ENCODE measurements around the gene NFIA. TPM values are rescaled to one million over a fixed set of nuclear protein-coding genes. Genes with fewer than 3 reads are reported as not detected.
A peak's percentile ranks its signal among the peaks of the same experiment; 100 is the strongest.

NFIA gene
- total and polyA plus RNA-seq, 12 donors, result 15.6 to 109 (median 66.3) TPM

DNA sequence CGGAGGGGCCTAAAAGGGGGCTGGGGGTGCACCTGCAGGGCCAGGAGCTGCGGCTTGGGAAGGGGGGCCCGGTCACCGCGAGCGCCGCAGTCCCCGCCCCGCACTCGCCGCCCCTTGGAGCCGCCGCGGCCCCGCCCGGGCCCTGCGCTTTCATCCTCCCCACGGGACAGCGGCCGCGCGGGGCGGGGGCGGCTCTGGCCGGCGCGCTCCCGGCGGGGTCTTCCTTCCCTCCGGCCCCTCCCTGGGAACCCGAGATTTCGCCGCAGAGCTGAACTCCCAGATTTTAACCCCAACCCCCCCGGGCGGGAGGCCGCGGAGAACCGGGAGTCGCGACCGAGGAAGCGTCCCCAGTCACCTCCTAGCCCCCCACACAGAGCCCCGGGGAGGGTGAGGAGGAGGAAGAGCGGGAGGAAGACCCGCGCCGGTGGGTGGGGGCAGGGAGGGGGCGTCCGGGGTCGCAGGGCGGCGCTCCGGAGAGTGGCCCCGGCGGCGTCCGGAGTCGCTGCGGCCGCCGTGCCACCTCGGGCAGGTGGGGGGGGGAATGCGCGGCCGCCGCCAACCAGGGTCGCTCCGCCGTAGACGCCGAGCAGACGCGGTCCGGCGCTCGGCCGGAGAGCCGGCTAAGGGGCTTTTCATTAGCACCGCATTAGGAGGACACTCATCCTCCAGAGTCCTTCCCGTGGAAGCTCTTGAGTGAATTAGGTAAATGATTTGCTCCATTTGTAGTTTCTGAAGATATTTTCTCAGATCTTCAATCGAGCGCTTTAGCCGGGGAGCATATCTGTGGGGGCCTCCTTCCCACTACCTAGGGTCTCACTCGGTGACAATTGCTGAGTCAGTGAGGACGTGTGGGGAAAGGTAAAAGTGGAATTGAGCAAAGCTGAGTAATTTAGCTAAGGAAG, 31.6 kb upstream of the NFIA start:
- Histone ChIP-seq H3K27ac (peak overlapping the region; percentile 60 to 95 (median 94)), H3K4me1 (replicated peaks in 1 of 2) (peaks cover 6 to 44% of the 10 kb centered on the region in 2 donors), H3K27me3 (no peaks in the 10 kb centered on the region), H3K36me3 (replicated peaks in 1 of 2) (no peaks in the 10 kb centered on the region), H3K4me3 (peak overlapping the region; percentile 76 to 99 (median 84)), H3K9me3 (replicated peaks in 1 of 3) (no peaks in the 10 kb centered on the region)
- 1 to 2% (median 1%) methylated on average over 13 to 85 of the region's 85 CpGs for WGBS, 4 donors
- peak; percentile 50 to 66 (median 57) for DNase-seq
- intact Hi-C loops (cut with DNase I), result loop anchor here (5.0 to 10.0 kb wide), 5 partner anchors 134 to 407 kb away; no protein-coding TSS in a partner anchor
- no peak for TF ChIP-seq CTCF (IDR thresholded peaks at IDR 0.05)
- TF ChIP-seq POLR2A (IDR thresholded peaks at IDR 0.05), result peak in 1 of 2 donors; percentile 8

DNA sequence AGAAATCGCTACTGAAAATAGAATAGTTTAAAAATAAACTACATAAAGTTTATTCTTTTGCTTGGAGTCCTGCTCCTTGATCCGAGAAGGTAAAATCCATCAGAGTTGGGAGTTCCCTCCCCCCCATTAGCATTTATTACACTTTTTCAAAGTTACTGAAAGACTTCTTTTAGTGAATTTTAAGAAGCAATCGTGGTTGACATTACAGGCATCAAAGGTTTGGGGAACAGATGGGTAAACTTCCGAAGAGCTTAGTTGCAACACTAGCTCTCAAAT, 31.0 kb upstream of the NFIA start:
- no peak for TF ChIP-seq CTCF (IDR thresholded peaks at IDR 0.05)
- TF ChIP-seq POLR2A (IDR thresholded peaks at IDR 0.05), result no peak
- H3K36me3 ChIP-seq (replicated peaks in 1 of 2), result no peaks in the 10 kb centered on the region
- DNase-seq, result no peak
- no peaks in the 10 kb centered on the region for H3K9me3 ChIP-seq (replicated peaks in 1 of 3)
- no peaks in the 10 kb centered on the region for H3K27me3 ChIP-seq
- peaks cover 8 to 45% of the 10 kb centered on the region in 2 donors for H3K4me1 ChIP-seq (replicated peaks in 1 of 2)
- peak overlapping the region in 1 of 4 donors; percentile 76 for H3K4me3 ChIP-seq
- intact Hi-C loops (cut with DNase I), result loop anchor here (5.0 to 10.0 kb wide), 5 partner anchors 133 to 406 kb away; no protein-coding TSS in a partner anchor
- 33 to 39% (median 36%) methylated on average over 4 of the region's 4 CpGs for WGBS, 4 donors
- peak overlapping the region; percentile 60 to 95 (median 94) for H3K27ac ChIP-seq

DNA sequence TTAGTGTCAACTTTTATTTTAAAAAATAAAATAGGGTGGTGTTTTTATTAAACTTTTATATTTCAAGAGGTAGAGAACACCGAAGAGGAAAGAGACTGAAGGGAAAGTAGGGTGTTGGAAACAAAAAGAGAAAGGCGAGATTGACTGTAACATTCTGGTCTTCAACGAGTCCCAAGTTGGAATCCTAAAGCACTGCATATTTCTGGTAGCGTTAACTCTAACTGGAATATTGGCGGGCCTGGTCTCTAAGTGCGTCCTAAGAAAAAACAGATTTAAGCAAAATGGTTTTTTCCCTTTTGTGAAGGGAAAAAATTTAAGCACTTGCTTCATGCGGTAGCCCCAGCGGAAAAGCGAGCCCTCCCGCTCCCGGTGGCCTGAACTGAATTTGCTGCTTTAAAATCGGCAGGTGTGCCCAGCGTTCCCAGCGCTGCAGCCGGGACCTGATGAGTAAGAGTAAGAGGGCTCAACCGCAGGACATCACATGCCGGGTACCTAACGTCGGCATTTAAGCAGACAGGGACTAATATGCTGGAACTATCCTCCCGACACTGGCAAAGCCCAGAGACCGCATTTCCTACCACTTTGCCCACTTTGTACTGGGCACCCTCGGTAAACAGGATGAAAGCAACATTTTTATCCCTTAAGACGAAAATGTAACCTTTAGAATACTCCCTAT, 30.5 kb upstream of the NFIA start:
- TF ChIP-seq CTCF (IDR thresholded peaks at IDR 0.05), result no peak
- no peak for TF ChIP-seq POLR2A (IDR thresholded peaks at IDR 0.05)
- DNase-seq, result peak in 3 of 7 donors; percentile 28 to 55 (median 33)

More for the DNA sequence above, 30.5 kb upstream of the NFIA start:
- H3K27ac ChIP-seq, result peak overlapping the region in 3 of 5 donors; percentile 17 to 95 (median 91)
- no peaks in the 10 kb centered on the region for H3K36me3 ChIP-seq (replicated peaks in 1 of 2)
- peak overlapping the region in 1 of 4 donors; percentile 76 for H3K4me3 ChIP-seq
- H3K4me1 ChIP-seq (replicated peaks in 1 of 2), result peaks cover 11 to 45% of the 10 kb centered on the region in 2 donors
- H3K9me3 ChIP-seq (replicated peaks in 1 of 3), result no peaks in the 10 kb centered on the region
- 77 to 88% (median 81%) methylated on average over 20 to 23 of the region's 23 CpGs for WGBS, 4 donors
- H3K27me3 ChIP-seq, result no peaks in the 10 kb centered on the region
- intact Hi-C loops (cut with DNase I), result loop anchor here (5.0 to 10.0 kb wide), 5 partner anchors 133 to 405 kb away; no protein-coding TSS in a partner anchor
